Memory B cell (primary cell): ENCODE data around the gene TNFRSF21.

ENCODE experiments used
- ATAC-seq: fragments of 150-1000 bp; cut with Tn5 transposase; 2 replicates; pipeline ENCODE4 v1.10.0; 2021; ENCODE audit warnings: low read depth, mild to moderate bottlenecking, moderate library complexity
- DNase-seq, 2 donors: peaks; one replicate each; pipeline ENCODE4 v3.0.0; 2022; ENCODE audit warnings: low spot score in 2 of 2
- H3K27ac Mint-ChIP-seq: one replicate; pipeline ENCODE4 v1.8.0; 2022; ENCODE audit warnings: mild to moderate bottlenecking, moderate library complexity, mixed read lengths
- H3K27me3 Mint-ChIP-seq: one replicate; pipeline ENCODE4 v1.8.0; 2022; ENCODE audit warnings: mixed read lengths
- H3K36me3 Mint-ChIP-seq: one replicate; pipeline ENCODE4 v1.8.0; 2022; ENCODE audit warnings: mild to moderate bottlenecking, mixed read lengths
- H3K4me1 Mint-ChIP-seq: one replicate; pipeline ENCODE4 v1.8.0; 2022; ENCODE audit warnings: mixed read lengths
- H3K4me3 Mint-ChIP-seq: one replicate; pipeline ENCODE4 v1.8.0; 2022; ENCODE audit warnings: mild to moderate bottlenecking, moderate library complexity, mixed read lengths
- H3K9me3 Mint-ChIP-seq: one replicate; pipeline ENCODE4 v1.8.0; 2022; ENCODE audit warnings: mixed read lengths

Gene TNFRSF21

DNA sequence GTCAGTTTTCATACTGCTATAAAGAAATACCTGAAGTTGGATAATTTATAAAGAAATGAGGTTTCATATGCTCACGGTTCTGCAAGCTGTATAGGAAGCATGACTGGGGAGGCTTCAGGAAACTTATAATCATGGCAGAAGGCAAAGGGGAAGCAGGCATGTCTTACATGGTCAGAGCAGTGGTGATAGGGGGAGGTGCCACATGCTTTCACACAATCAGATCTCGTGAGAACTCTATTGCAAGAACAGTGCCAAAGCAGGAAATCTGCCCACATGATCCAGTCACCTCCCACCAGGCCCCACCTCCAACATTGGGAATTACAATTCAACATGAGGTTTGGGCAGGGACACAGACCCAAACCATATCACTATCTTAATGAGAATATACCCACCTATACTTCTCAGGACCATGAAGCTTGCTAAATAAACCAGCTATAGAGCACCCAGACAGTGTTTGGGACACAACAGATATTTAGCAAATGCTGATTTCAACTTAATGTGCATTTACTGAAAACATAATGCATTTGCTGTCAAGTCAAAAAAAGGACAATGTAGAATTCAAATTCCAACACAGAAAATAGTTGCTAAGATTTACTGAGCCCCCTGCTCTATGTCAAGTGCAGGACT, 63.8 kb downstream of the TNFRSF21 start:
- H3K4me1 Mint-ChIP-seq: peaks cover 16% of the 10 kb centered on the region
- no peak overlapping the region for H3K4me3 Mint-ChIP-seq
- no peak for DNase-seq
- no peaks in the 10 kb centered on the region for H3K27me3 Mint-ChIP-seq
- H3K36me3 Mint-ChIP-seq: no peaks in the 10 kb centered on the region
- no peaks in the 10 kb centered on the region for H3K9me3 Mint-ChIP-seq
- ATAC-seq: no peak
- H3K27ac Mint-ChIP-seq: no peak overlapping the region

GRCh38 chr6:47242483-47243386, 67.0 kb downstream of the TNFRSF21 start:
- Mint-ChIP-seq H3K4me3 (no peak overlapping the region), H3K27ac (peak overlapping the region; percentile 41), H3K36me3 (no peaks in the 10 kb centered on the region), H3K9me3 (no peaks in the 10 kb centered on the region), H3K4me1 (peaks cover 16% of the 10 kb centered on the region), H3K27me3 (no peaks in the 10 kb centered on the region)
- ATAC-seq: peak; percentile 92
- peak; percentile 67 for DNase-seq

DNA sequence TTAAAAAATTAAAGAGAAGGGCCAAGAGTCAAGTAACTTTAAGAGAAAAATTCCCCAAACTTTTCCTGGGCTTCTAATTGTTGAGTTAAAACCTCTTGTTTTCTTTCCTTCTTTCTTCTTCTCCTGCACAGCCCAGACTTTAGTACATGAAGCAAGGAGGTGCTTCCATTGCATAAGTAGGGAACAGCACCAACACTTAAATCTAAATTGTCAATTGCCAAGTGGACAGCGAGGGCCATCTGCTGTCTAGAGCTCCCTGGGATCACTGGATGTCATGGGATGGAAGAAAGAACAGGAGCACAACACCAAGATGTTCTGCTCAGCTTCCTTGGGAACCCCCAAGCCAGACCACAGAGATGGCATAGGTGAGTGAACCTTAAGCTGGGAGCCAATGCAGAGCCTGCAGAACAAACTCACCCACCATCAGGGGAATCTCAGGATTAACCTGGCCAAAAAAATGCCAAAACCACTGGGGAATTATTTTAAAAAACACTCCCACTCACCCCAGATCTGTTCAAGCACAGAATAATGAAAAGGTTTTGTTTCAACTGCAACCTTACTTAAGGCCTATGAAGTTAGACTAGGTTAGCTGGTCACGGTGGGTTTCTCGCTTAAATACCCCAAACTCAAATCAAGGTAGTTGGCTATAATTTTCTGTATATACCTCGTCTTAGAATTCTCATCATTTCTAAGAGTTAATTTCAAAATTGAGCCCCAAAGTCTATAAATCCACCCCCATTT, 67.8 kb downstream of the TNFRSF21 start:
- ATAC-seq: no peak
- Mint-ChIP-seq H3K4me3 (no peak overlapping the region), H3K36me3 (no peaks in the 10 kb centered on the region), H3K4me1 (peaks cover 12% of the 10 kb centered on the region), H3K27me3 (no peaks in the 10 kb centered on the region), H3K27ac (peak overlapping the region; percentile 41), H3K9me3 (no peaks in the 10 kb centered on the region)
- no peak for DNase-seq

GRCh38 chr6:47240277-47240890, 69.3 kb downstream of the TNFRSF21 start:
- H3K9me3 Mint-ChIP-seq: no peaks in the 10 kb centered on the region
- H3K4me1 Mint-ChIP-seq: peaks cover 3% of the 10 kb centered on the region
- H3K27me3 Mint-ChIP-seq: no peaks in the 10 kb centered on the region
- DNase-seq (no peak), ATAC-seq (no peak)
- H3K36me3 Mint-ChIP-seq: no peaks in the 10 kb centered on the region
- H3K27ac Mint-ChIP-seq: no peak overlapping the region
- no peak overlapping the region for H3K4me3 Mint-ChIP-seq

DNA sequence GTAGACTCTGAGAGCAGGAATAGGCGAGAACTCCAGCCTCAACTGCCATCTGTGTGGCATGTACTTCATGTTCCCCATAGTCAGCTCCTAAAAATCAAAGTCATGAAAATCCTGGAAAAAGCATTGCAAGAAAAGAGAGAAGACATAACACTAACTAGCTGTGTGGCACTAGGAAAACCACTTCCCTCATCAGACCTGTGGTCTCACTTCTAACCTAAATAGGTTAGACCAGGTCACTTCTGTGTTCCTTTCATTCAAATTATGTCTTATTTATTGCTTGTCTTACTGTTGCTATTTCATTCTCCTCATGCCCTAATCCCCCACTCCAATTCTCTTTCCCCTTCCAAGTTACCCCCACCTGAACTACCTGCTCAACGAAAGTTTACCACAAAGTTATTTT, 70.2 kb downstream of the TNFRSF21 start:
- H3K27me3 Mint-ChIP-seq: peaks cover 1% of the 10 kb centered on the region
- no peaks in the 10 kb centered on the region for H3K9me3 Mint-ChIP-seq
- H3K36me3 Mint-ChIP-seq: no peaks in the 10 kb centered on the region
- ATAC-seq: no peak
- no peak overlapping the region for H3K4me3 Mint-ChIP-seq
- DNase-seq: no peak
- no peaks in the 10 kb centered on the region for H3K4me1 Mint-ChIP-seq
- H3K27ac Mint-ChIP-seq: no peak overlapping the region

GRCh38 chr6:47238456-47238995, 71.2 kb downstream of the TNFRSF21 start:
- H3K27ac Mint-ChIP-seq: no peak overlapping the region
- ATAC-seq: no peak
- no peaks in the 10 kb centered on the region for H3K36me3 Mint-ChIP-seq
- H3K4me1 Mint-ChIP-seq: no peaks in the 10 kb centered on the region
- no peaks in the 10 kb centered on the region for H3K9me3 Mint-ChIP-seq
- DNase-seq: no peak
- no peak overlapping the region for H3K4me3 Mint-ChIP-seq
- peaks cover 1% of the 10 kb centered on the region for H3K27me3 Mint-ChIP-seq

DNA sequence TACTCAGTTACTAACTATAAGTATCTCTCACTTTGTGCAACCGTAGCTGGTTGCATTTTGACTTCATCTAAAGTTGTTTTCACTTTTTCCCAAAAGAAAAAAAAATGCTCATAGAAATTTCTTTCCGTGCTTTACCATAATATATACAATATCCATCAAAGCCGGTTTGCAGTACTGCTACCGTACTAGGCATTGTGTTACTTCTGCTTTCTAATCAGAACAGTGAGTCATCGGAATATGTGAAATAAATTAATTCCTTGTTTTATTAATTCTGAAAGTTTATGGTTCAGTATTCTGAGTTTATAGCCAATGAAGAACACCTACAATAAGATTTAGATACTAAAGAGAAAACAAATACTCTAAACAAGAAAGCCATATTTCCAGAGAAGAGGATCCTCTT, 72.5 kb downstream of the TNFRSF21 start:
- no peaks in the 10 kb centered on the region for H3K36me3 Mint-ChIP-seq
- no peak for DNase-seq
- H3K4me3 Mint-ChIP-seq: no peak overlapping the region
- no peak overlapping the region for H3K27ac Mint-ChIP-seq
- peaks cover 1% of the 10 kb centered on the region for H3K27me3 Mint-ChIP-seq
- H3K4me1 Mint-ChIP-seq: no peaks in the 10 kb centered on the region
- H3K9me3 Mint-ChIP-seq: no peaks in the 10 kb centered on the region
- no peak for ATAC-seq

GRCh38 chr6:47235964-47236760, 73.5 kb downstream of the TNFRSF21 start:
- H3K4me1 Mint-ChIP-seq: no peaks in the 10 kb centered on the region

DNA sequence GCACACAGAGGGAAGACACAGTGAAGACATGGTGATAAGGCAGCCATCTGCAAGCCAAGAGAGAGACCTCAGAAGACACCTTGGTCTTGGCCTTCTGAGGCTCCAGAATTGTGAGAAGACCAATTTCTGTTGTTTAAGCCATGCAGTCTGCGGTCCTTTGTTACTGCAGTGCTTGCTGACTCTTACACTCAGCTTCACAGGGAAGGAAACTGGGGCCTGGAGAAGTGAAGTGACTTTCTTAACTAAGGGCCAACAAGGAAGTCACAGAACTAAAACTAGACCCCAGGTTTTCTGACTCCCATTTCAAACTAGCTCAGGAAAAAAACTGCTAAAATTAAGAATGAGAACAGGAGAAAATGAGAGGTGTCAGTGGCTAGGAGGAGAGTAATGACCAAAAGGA, 74.3 kb downstream of the TNFRSF21 start:
- H3K27me3 Mint-ChIP-seq: peaks cover 1% of the 10 kb centered on the region
- H3K4me1 Mint-ChIP-seq: no peaks in the 10 kb centered on the region
- H3K27ac Mint-ChIP-seq: no peak overlapping the region
- DNase-seq (no peak), ATAC-seq (no peak)
- no peaks in the 10 kb centered on the region for H3K36me3 Mint-ChIP-seq
- H3K9me3 Mint-ChIP-seq: no peaks in the 10 kb centered on the region
- H3K4me3 Mint-ChIP-seq: no peak overlapping the region

More at GRCh38 chr6:47235964-47236760, 73.5 kb downstream of the TNFRSF21 start:
- Mint-ChIP-seq H3K27me3 (peaks cover 1% of the 10 kb centered on the region), H3K27ac (no peak overlapping the region), H3K9me3 (no peaks in the 10 kb centered on the region), H3K4me3 (no peak overlapping the region), H3K36me3 (no peaks in the 10 kb centered on the region)
- DNase-seq (no peak), ATAC-seq (no peak)

- DNase-seq (no peak), ATAC-seq (no peak)
- Mint-ChIP-seq H3K27me3 (peaks cover 1% of the 10 kb centered on the region), H3K36me3 (no peaks in the 10 kb centered on the region), H3K4me3 (no peak overlapping the region), H3K4me1 (no peaks in the 10 kb centered on the region), H3K27ac (no peak overlapping the region), H3K9me3 (no peaks in the 10 kb centered on the region)
These were observed 75.3 kb downstream of the TNFRSF21 start for GRCh38 chr6:47234266-47234933.

DNA sequence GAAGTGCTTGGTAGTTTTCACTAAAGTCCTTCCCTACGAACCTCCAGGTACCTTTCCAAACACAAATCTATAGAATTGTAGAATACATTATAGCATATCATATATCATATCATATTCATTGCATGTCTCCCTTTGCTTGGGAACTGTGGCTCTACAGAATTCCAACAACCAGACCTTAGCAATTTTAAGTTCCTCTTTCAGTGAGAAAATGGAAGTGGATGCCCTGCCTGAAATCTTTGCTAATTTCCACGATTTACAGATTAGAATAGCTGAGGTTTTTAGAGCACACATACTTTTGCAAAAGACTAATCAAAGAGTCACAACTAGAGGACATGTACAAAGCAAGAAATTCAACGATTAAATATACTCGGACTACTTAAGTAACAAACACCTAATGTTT, 78.6 kb downstream of the TNFRSF21 start:
- no peaks in the 10 kb centered on the region for H3K4me1 Mint-ChIP-seq
- no peaks in the 10 kb centered on the region for H3K36me3 Mint-ChIP-seq
- no peak for ATAC-seq

GRCh38 chr6:47230579-47230978, 79.1 kb downstream of the TNFRSF21 start:
- ATAC-seq: no peak
- no peaks in the 10 kb centered on the region for H3K9me3 Mint-ChIP-seq
- DNase-seq: no peak
- no peak overlapping the region for H3K27ac Mint-ChIP-seq
- H3K27me3 Mint-ChIP-seq: peaks cover 1% of the 10 kb centered on the region
- no peaks in the 10 kb centered on the region for H3K36me3 Mint-ChIP-seq
- H3K4me3 Mint-ChIP-seq: no peak overlapping the region
- no peaks in the 10 kb centered on the region for H3K4me1 Mint-ChIP-seq

More for the DNA sequence above, 78.6 kb downstream of the TNFRSF21 start:
- no peak for DNase-seq
- peaks cover 1% of the 10 kb centered on the region for H3K27me3 Mint-ChIP-seq
- no peak overlapping the region for H3K27ac Mint-ChIP-seq
- H3K9me3 Mint-ChIP-seq: no peaks in the 10 kb centered on the region
- no peak overlapping the region for H3K4me3 Mint-ChIP-seq

- H3K36me3 Mint-ChIP-seq: no peaks in the 10 kb centered on the region
These were observed 80.5 kb downstream of the TNFRSF21 start for GRCh38 chr6:47229255-47229654.

More at GRCh38 chr6:47229255-47229654, 80.5 kb downstream of the TNFRSF21 start:
- Mint-ChIP-seq H3K27ac (no peak overlapping the region), H3K27me3 (no peaks in the 10 kb centered on the region), H3K4me3 (no peak overlapping the region), H3K4me1 (no peaks in the 10 kb centered on the region), H3K9me3 (no peaks in the 10 kb centered on the region)
- ATAC-seq: no peak
- no peak for DNase-seq
